Measurements from ENCODE around the gene PRR19.

GRCh38 chr19:42297039-42297438, 4.9 kb upstream of the PRR19 start:
- no peak for TF ChIP-seq POLR2AphosphoS5 (IDR thresholded peaks at IDR 0.05)
- no peak for TF ChIP-seq CTCF (IDR thresholded peaks at IDR 0.05)
- TF ChIP-seq EP300 (IDR thresholded peaks at IDR 0.05) = no peak
- no peak for TF ChIP-seq POLR2A (IDR thresholded peaks at IDR 0.05; ENCODE audit: low read depth)
